Mesodermal cell (in vitro differentiated cells): ENCODE measurements around the gene TSPAN3.

Source experiments
- H3K27ac ChIP-seq: 2 replicates; pipeline ENCODE4 v1.7.0; 2013; ENCODE audit warnings: mild to moderate bottlenecking, low read depth, low read length, moderate library complexity; ENCODE audit not compliant: severe bottlenecking
- H3K36me3 ChIP-seq: 2 replicates; pipeline ENCODE4 v1.7.1; 2013; ENCODE audit warnings: mild to moderate bottlenecking, low read length, moderate library complexity; ENCODE audit not compliant: control insufficient read depth, insufficient read depth
- H3K4me1 ChIP-seq: one replicate; pipeline ENCODE4 v1.7.1; 2013; ENCODE audit warnings: mild to moderate bottlenecking, low read length; ENCODE audit not compliant: insufficient read depth, control insufficient read depth, poor library complexity, severe bottlenecking
- H3K4me3 ChIP-seq: 2 replicates; pipeline ENCODE4 v1.7.0; 2013; ENCODE audit warnings: low read length, control low read depth, mild to moderate bottlenecking; ENCODE audit not compliant: insufficient read depth, poor library complexity, severe bottlenecking; ENCODE audit errors: extremely low read depth
- H3K9me3 ChIP-seq: 2 replicates; pipeline ENCODE4 v1.7.1; 2013; ENCODE audit warnings: mild to moderate bottlenecking, low read length, moderate library complexity; ENCODE audit not compliant: control insufficient read depth
- WGBS, 2 experiments: methylation state at CpG; one replicate each; pipeline ENCODE4 v1.1.5; 2013; ENCODE audit warnings: missing lambda C conversion rate in 2 of 2; ENCODE audit not compliant: insufficient coverage in 2 of 2; 5-methylcytosine and 5-hydroxymethylcytosine counted together

The TSPAN3 gene

GRCh38 chr15:77039848-77040247, 31.1 kb downstream of the TSPAN3 start:
- Histone ChIP-seq H3K4me3 (no peak overlapping the region), H3K27ac (no peak overlapping the region), H3K36me3 (peaks cover 43% of the 10 kb centered on the region), H3K4me1 (no peaks in the 10 kb centered on the region), H3K9me3 (no peaks in the 10 kb centered on the region)
- WGBS, 2 experiments = no CpG with 5 or more reads among the region's 8 CpGs

DNA sequence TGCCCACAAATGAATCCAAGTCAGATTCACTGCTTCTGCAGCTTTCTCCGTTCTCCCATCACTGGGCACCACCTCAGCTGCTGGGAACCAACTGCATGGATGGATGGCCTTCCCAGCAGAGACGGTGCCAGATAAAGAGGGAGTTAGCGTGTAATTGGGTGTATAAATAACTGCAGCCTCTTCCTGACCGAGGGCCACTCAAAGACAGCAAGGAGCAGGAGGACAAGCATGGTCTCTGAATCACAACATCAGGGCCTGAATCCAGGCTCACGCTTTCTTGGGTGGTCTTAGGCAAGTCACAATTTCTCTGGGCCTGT, 31.7 kb downstream of the TSPAN3 start:
- WGBS, 2 experiments = no CpG with 5 or more reads among the region's 5 CpGs
- no peaks in the 10 kb centered on the region for H3K9me3 ChIP-seq
- H3K36me3 ChIP-seq = peaks cover 36% of the 10 kb centered on the region

GRCh38 chr15:77038312-77039216, 32.3 kb downstream of the TSPAN3 start:
- peaks cover 31% of the 10 kb centered on the region for H3K36me3 ChIP-seq
- no peak overlapping the region for H3K4me3 ChIP-seq
- no peaks in the 10 kb centered on the region for H3K4me1 ChIP-seq
- H3K9me3 ChIP-seq = no peaks in the 10 kb centered on the region
- no CpG with 5 or more reads among the region's 10 CpGs for WGBS, 2 experiments
- H3K27ac ChIP-seq = no peak overlapping the region

More for the DNA sequence above, 31.7 kb downstream of the TSPAN3 start:
- no peak overlapping the region for H3K4me3 ChIP-seq
- no peaks in the 10 kb centered on the region for H3K4me1 ChIP-seq
- H3K27ac ChIP-seq = no peak overlapping the region

- H3K4me3 ChIP-seq = no peak overlapping the region
- H3K9me3 ChIP-seq = no peaks in the 10 kb centered on the region
- 90 to 97% methylated on average over 6 to 7 of the region's 12 CpGs for WGBS, 2 experiments
- H3K27ac ChIP-seq = no peak overlapping the region
- peaks cover 25% of the 10 kb centered on the region for H3K36me3 ChIP-seq
- no peaks in the 10 kb centered on the region for H3K4me1 ChIP-seq
Measured at GRCh38 chr15:77037388-77038209, 33.3 kb downstream of the TSPAN3 start.

GRCh38 chr15:77036537-77037387, 34.1 kb downstream of the TSPAN3 start:
- Histone ChIP-seq H3K36me3 (peaks cover 18% of the 10 kb centered on the region), H3K9me3 (no peaks in the 10 kb centered on the region), H3K4me1 (no peaks in the 10 kb centered on the region), H3K27ac (no peak overlapping the region), H3K4me3 (no peak overlapping the region)
- WGBS, 2 experiments = 94 to 95% methylated on average over 15 to 17 of the region's 22 CpGs

GRCh38 chr15:77035999-77036471, 34.9 kb downstream of the TSPAN3 start:
- no peaks in the 10 kb centered on the region for H3K9me3 ChIP-seq
- peaks cover 16% of the 10 kb centered on the region for H3K36me3 ChIP-seq
- H3K27ac ChIP-seq = no peak overlapping the region
- 93 to 99% methylated on average over 10 to 11 of the region's 13 CpGs for WGBS, 2 experiments
- no peaks in the 10 kb centered on the region for H3K4me1 ChIP-seq
- H3K4me3 ChIP-seq = no peak overlapping the region

DNA sequence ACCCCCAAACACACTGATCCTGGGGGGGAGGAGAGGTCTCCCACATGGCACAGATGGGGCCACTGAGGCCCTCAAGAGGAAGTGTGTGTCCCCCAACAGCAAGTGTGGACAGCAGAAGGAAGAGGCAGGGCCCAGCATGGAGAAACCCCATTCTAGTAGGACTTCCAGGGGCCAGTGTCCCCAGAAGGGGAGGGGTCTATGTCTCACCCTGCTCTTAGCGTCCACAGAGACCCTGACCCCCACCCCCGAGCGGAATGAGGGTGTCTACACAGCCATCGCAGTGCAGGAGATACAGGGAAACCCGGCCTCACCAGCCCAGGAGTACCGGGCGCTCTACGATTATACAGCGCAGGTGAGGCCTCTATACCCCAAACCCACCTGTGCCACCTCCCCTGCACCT, 35.3 kb downstream of the TSPAN3 start:
- H3K9me3 ChIP-seq = no peaks in the 10 kb centered on the region
- no peak overlapping the region for H3K27ac ChIP-seq
- H3K4me3 ChIP-seq = no peak overlapping the region
- no peaks in the 10 kb centered on the region for H3K4me1 ChIP-seq
- peaks cover 16% of the 10 kb centered on the region for H3K36me3 ChIP-seq
- 94% methylated on average over 8 of the region's 9 CpGs; no CpG with 5 or more reads in 1 of the 2 experiments for WGBS, 2 experiments

- Histone ChIP-seq H3K9me3 (no peaks in the 10 kb centered on the region), H3K4me3 (no peak overlapping the region), H3K4me1 (no peaks in the 10 kb centered on the region), H3K36me3 (peaks cover 16% of the 10 kb centered on the region), H3K27ac (no peak overlapping the region)
- WGBS, 2 experiments = 78 to 80% methylated on average over 10 of the region's 14 CpGs
Measured at GRCh38 chr15:77034695-77035489, 36.0 kb downstream of the TSPAN3 start.

DNA sequence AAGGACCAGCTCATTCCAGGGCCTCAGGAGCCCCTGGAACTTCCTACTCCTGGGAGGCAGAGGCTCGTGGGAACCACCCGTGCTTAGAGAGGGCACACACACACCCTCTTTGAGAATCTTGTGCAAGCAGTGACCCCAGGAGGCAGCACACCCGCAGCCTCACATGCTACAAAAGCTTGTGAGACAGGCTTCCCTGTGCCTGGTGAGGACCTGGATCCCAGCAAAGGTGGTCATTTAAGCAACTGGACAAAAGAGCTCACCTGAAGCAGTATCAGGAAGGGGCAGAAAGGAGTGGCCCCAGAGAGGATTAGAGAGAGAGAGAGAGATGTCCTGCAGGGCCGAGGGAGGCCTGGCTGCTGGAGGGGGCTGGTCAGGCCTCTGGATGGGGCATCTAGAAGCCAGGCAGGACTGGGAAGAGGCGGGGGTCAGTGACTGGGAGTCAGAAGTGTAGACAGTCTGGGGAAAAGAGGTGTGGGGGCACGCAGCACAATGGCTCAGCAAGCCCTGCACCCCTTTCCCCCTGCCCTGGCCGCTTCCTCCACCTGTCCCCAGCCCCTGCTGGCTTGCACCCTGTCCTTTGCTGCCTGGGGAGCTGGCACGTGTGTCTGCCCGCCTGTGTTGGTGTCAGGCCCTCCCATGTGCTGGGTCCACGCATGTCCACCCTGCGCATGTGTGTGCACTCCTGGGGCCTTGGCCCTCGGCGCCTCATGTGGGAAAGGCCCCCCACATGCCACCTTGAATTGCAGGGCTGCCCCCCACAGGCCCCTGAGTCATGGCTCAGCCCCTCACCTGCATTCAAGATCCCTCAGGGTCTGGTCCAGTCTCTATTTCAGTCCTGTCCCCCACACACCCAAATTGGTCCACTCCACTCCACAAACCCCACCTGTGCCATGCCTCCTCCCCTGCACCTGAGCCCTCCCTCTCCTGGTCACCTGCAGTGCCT, 36.9 kb downstream of the TSPAN3 start:
- no peaks in the 10 kb centered on the region for H3K9me3 ChIP-seq
- 82 to 86% methylated on average over 11 of the region's 13 CpGs for WGBS, 2 experiments
- H3K27ac ChIP-seq = no peak overlapping the region

More for the DNA sequence above, 36.9 kb downstream of the TSPAN3 start:
- peaks cover 16% of the 10 kb centered on the region for H3K36me3 ChIP-seq
- H3K4me1 ChIP-seq = no peaks in the 10 kb centered on the region
- no peak overlapping the region for H3K4me3 ChIP-seq
